Stomach (tissue), 4 donors: ENCODE results near the gene SNRNP48.

ENCODE experiments used
- CTCF ChIP-seq, 7 experiments: fragments of 450-650 bp in 4 of 7; fragments of 200-600 bp in 3 of 7; sonication (generic) in 3 of 7; IDR thresholded peaks; one replicate each; pipeline ENCODE4 v1.5.1; 2016 to 2019; ENCODE audit warnings: antibody characterized with exemption in 7 of 7, control low read depth in 2 of 7, mild to moderate bottlenecking in 1 of 7
- POLR2A ChIP-seq, 4 donors: fragments of 450-650 bp; IDR thresholded peaks; one replicate each; pipeline ENCODE4 v1.6.1; 2016; ENCODE audit warnings: antibody characterized with exemption in 4 of 4, control low read depth in 2 of 4, mild to moderate bottlenecking in 1 of 4, moderate library complexity in 1 of 4
- POLR2AphosphoS5 ChIP-seq, 3 donors: sonication (generic); formaldehyde crosslinking; IDR thresholded peaks; one replicate each; pipeline ENCODE4 v1.6.1; 2016; ENCODE audit warnings: antibody characterized with exemption in 3 of 3

- TF ChIP-seq CTCF (IDR thresholded peaks at IDR 0.05): no peak
- no peak for TF ChIP-seq POLR2A (IDR thresholded peaks at IDR 0.05)
- TF ChIP-seq POLR2AphosphoS5 (IDR thresholded peaks at IDR 0.05): no peak
Observed at GRCh38 chr6:7591770-7592169, 1.8 kb downstream of the SNRNP48 start.
